ENCODE measurements around the gene EIF3CL.
"Not testable (repeated sequence)": the region's sequence is repeated elsewhere in the genome, so short reads cannot be mapped to it uniquely, and the experiment has no call there.

Gene EIF3CL

DNA sequence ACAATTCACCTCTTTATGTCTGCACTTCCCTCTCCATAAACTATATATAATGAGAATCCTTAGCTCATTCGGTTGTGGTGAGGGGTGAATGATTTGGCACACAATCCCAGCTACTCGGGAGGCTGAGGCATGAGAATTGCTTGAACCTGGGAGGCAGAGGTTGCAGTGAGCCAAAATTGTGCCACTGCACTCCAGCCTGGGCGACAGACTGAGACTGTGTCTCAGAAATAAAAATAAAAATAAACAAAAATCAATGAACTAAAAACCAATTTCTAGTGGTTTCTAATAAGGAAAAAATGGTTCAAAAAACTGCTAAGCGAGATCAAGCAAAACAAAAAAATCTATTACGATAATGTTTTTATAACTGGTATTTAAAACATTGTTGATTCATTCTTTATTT, 40.2 kb downstream of the EIF3CL start, which contains the start of gene NPIPB6:
NPIPB6 (minus strand) TSS at position 101 of the 400 bp plus-strand sequence. CDS start 686 bp downstream, outside the sequence.
- not testable (repeated sequence) for DNase-seq

GRCh38 chr16:28362600-28362999, 41.0 kb downstream of the EIF3CL start:
- not testable (repeated sequence) for DNase-seq

DNA sequence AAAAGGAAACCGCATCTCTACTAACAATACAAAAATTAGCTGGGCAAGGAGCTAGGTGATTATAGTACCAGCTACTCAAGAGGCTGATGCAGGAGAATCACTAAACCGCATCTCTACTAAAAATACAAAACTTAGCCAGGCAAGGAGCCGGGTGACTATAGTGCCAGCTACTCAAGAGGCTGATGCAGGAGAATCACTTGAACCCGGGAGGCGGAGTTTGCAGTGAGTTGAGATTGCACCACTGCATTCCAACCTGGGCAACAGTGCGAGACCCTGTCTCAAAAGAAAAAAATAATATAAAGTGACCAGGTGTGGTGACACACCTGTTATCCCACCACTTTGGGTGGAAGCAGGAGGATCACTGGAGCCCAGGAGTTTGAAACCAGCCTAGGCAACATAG, 65.4 kb downstream of the EIF3CL start:
- not testable (repeated sequence) for DNase-seq

DNA sequence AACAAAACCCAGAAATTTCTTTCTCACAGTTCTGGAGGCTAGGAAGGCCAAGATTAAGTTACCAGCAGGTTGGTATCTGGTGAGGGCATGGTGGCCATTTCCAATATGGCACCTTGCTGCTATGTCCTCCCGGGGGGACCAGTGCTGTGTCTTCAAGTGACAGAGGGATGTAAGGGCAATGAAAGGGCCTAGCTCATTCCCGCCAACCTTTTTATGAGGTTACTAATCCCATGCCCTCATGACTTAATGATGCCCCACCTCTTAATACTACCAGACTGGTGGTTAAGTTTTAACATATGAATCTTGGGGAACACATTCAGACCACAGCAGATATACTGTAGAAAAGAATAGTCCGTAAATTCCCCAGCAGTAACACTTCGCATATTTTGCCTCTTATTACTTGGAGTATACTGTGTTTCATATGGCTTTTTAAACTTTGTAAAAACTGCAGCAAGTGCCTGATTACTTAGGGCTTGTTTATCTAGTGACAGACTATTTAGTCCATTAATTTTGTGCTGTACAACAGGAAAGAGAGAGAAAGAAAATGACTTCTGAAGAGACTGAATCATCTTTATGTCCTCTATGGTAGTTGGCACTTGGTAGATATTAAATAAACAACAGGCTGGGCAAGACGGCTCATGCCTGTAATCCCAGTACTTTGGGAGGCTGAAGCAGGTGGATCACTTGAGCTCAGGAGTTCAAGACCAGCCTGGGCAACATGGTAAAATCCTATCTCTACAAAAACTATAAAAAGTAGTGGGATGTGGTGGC, 66.5 kb downstream of the EIF3CL start:
- not testable (repeated sequence) for DNase-seq

GRCh38 chr16:28335678-28336077, 68.0 kb downstream of the EIF3CL start:
- not testable (repeated sequence) for DNase-seq

GRCh38 chr16:28332632-28333031, 71.0 kb downstream of the EIF3CL start:
- not testable (repeated sequence) for DNase-seq

GRCh38 chr16:28330981-28331380, 72.7 kb downstream of the EIF3CL start:
- DNase-seq: not testable (repeated sequence)

- not testable (repeated sequence) for DNase-seq
Measured at GRCh38 chr16:28330232-28330631, 73.4 kb downstream of the EIF3CL start.
